ENCODE data around the gene LRRC3C. TPM values are rescaled to one million over a fixed set of nuclear protein-coding genes. Genes with fewer than 3 reads are reported as not detected.

LRRC3C gene
- polyA plus RNA-seq, 3 donors = not detected

DNA sequence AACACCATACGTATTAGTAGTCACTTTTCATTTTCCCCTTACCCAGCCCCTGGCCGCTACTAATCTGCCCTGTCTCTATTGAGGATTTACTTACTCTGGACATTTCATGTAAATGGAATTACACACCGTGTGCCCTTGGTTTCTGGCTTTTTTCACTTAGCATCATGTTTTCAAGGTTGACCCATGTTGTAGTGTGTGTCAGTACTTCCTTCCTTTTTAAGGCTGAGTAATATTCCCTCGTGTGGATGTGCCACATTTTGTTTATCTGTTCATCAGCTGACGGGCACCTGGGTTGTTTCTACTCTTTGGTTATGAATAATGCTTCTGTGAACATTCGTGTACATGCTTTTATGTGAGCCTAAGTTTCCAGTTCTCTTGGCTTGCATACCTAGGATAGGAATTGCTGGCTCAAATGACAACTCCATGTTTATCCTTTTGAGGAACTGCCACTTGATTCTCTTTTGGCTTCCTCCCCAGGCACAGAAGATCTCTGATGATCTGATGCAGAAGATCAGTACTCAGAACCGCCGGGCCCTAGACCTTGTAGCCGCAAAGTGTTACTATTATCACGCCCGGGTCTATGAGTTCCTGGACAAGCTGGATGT, 60.8 kb downstream of the LRRC3C start:
- Mint-ChIP-seq H3K4me1 (no peaks in the 10 kb centered on the region), H3K27ac (peak overlapping the region in 2 of 7 donors; percentile 2 to 46), H3K9me3 (no peaks in the 10 kb centered on the region), H3K27me3 (ENCODE audit: low read depth in 3 of 3) (peaks cover 0 to 2% (median 1%) of the 10 kb centered on the region in 3 donors), H3K36me3 (peaks cover 95 to 99% of the 10 kb centered on the region in 2 donors), H3K4me3 (no peak overlapping the region)
- H3K4me1 ChIP-seq (ENCODE audit: control insufficient read depth in 1 of 2, insufficient read depth in 2 of 2, low read length in 2 of 2) = no peaks in the 10 kb centered on the region
- no peak overlapping the region for H3K4me2 ChIP-seq (replicated peaks; ENCODE audit: extremely low read depth, low read length, poor library complexity, severe bottlenecking)
- no peaks in the 10 kb centered on the region for H3K9me3 ChIP-seq (replicated peaks in 1 of 2; ENCODE audit: control insufficient read depth in 1 of 2, insufficient read depth in 1 of 2, low read length in 2 of 2)
- intact Hi-C loops (cut with micrococcal nuclease) = loop anchor here in 1 of 2 donors (10.0 kb wide), 1 partner anchor 64 kb away; the partner anchor contains the start of genes LRRC3C and ORMDL3
- TF ChIP-seq, protein P1, sequence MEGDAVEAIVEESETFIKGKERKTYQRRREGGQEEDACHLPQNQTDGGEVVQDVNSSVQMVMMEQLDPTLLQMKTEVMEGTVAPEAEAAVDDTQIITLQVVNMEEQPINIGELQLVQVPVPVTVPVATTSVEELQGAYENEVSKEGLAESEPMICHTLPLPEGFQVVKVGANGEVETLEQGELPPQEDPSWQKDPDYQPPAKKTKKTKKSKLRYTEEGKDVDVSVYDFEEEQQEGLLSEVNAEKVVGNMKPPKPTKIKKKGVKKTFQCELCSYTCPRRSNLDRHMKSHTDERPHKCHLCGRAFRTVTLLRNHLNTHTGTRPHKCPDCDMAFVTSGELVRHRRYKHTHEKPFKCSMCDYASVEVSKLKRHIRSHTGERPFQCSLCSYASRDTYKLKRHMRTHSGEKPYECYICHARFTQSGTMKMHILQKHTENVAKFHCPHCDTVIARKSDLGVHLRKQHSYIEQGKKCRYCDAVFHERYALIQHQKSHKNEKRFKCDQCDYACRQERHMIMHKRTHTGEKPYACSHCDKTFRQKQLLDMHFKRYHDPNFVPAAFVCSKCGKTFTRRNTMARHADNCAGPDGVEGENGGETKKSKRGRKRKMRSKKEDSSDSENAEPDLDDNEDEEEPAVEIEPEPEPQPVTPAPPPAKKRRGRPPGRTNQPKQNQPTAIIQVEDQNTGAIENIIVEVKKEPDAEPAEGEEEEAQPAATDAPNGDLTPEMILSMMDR (IDR thresholded peaks at IDR 0.05) = no peak
- peaks cover 9% of the 10 kb centered on the region for H4K20me1 ChIP-seq (ENCODE audit: insufficient read depth, low read length)
- H3K27ac ChIP-seq (ENCODE audit: low read depth in 1 of 2, low read length in 2 of 2) = no peak overlapping the region
- H3K36me3 ChIP-seq (replicated peaks in 1 of 2; ENCODE audit: control insufficient read depth in 1 of 2, insufficient read depth in 2 of 2, low read length in 2 of 2) = peaks cover 96 to 100% of the 10 kb centered on the region in 2 donors
- H3K27me3 ChIP-seq (ENCODE audit: control insufficient read depth in 2 of 2, insufficient read depth in 2 of 2, low read length in 2 of 2) = no peaks in the 10 kb centered on the region
- WGBS (ENCODE audit: insufficient coverage) = 93% methylated on average over 10 of the region's 11 CpGs
- no peak overlapping the region for H3K4me3 ChIP-seq (replicated peaks in 1 of 3; ENCODE audit: low read depth in 2 of 3, low read length in 3 of 3)
- no peak overlapping the region for H3K9ac ChIP-seq (ENCODE audit: insufficient read depth, low read length, poor library complexity, severe bottlenecking)
- DNase-seq = no peak
- H3K79me2 ChIP-seq (ENCODE audit: insufficient read depth, low read length) = peaks cover 4% of the 10 kb centered on the region
- H2AFZ ChIP-seq (ENCODE audit: insufficient read depth, low read depth, low read length, poor library complexity, severe bottlenecking) = no peak overlapping the region

DNA sequence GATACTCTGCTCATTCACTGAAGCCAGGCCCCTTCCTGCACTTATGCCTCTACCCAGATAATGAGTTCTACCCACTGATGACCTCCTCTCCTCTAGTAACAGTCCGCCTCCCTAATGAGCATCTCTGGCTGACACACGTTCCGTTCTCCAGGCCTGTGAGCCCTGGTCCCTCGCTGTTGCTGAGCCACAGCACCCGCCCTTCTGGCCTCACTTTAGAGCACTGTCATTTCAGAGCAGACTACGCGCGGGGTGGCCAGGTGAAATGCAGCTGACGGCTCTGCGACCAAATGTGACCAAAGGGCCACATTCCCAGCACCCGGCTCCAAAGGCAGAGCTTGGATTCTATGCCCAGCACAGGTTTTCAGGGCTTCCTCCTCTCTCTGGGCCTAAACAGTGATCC, 66.9 kb downstream of the LRRC3C start:
- H3K27ac Mint-ChIP-seq = peak overlapping the region in 2 of 7 donors; percentile 2 to 29
- H3K9me3 ChIP-seq (replicated peaks in 1 of 2; ENCODE audit: control insufficient read depth in 1 of 2, insufficient read depth in 1 of 2, low read length in 2 of 2) = no peaks in the 10 kb centered on the region
- DNase-seq = no peak
- no peaks in the 10 kb centered on the region for H3K4me1 ChIP-seq (ENCODE audit: control insufficient read depth in 1 of 2, insufficient read depth in 2 of 2, low read length in 2 of 2)
- H3K9me3 Mint-ChIP-seq = no peaks in the 10 kb centered on the region
- H3K4me3 ChIP-seq (replicated peaks in 1 of 3; ENCODE audit: low read depth in 2 of 3, low read length in 3 of 3) = no peak overlapping the region
- no peaks in the 10 kb centered on the region for H3K27me3 Mint-ChIP-seq (ENCODE audit: low read depth in 3 of 3)
- TF ChIP-seq, protein P1 (IDR thresholded peaks at IDR 0.05) = no peak
- H3K27me3 ChIP-seq (ENCODE audit: control insufficient read depth in 2 of 2, insufficient read depth in 2 of 2, low read length in 2 of 2) = no peaks in the 10 kb centered on the region
- peaks cover 5% of the 10 kb centered on the region for H4K20me1 ChIP-seq (ENCODE audit: insufficient read depth, low read length)
- no peak overlapping the region for H3K9ac ChIP-seq (ENCODE audit: insufficient read depth, low read length, poor library complexity, severe bottlenecking)
- H3K4me1 Mint-ChIP-seq = peaks cover 3% of the 10 kb centered on the region
- no peak overlapping the region for H3K27ac ChIP-seq (ENCODE audit: low read depth in 1 of 2, low read length in 2 of 2)
- intact Hi-C loops (cut with micrococcal nuclease) = no loop called here
- H2AFZ ChIP-seq (ENCODE audit: insufficient read depth, low read depth, low read length, poor library complexity, severe bottlenecking) = no peak overlapping the region
- no peaks in the 10 kb centered on the region for H3K79me2 ChIP-seq (ENCODE audit: insufficient read depth, low read length)
- no peak overlapping the region for H3K4me2 ChIP-seq (replicated peaks; ENCODE audit: extremely low read depth, low read length, poor library complexity, severe bottlenecking)
- 99% methylated on average over 11 of the region's 11 CpGs for WGBS (ENCODE audit: insufficient coverage)
- no peak overlapping the region for H3K4me3 Mint-ChIP-seq
- H3K36me3 ChIP-seq (replicated peaks in 1 of 2; ENCODE audit: control insufficient read depth in 1 of 2, insufficient read depth in 2 of 2, low read length in 2 of 2) = peaks cover 80 to 91% of the 10 kb centered on the region in 2 donors
- H3K36me3 Mint-ChIP-seq = peaks cover 88 to 95% of the 10 kb centered on the region in 2 donors

Other genes with a start within 250 kb of the LRRC3C start
- gene PGAP3, start 239.7 kb upstream of the LRRC3C start, polyA plus RNA-seq = 10 to 100 TPM in 1 of 3 donors, 1 to 10 TPM in 2; 8.3 to 19.3 (median 9.2) TPM
- under 1 TPM in 2 of 3 donors, not detected in 1; 0.17 to 0.73 TPM for gene ERBB2, start 227.7 kb upstream of the LRRC3C start, polyA plus RNA-seq
- gene MIEN1, start 197.2 kb upstream of the LRRC3C start, polyA plus RNA-seq = 100 to 1,000 TPM in 2 of 3 donors, 10 to 100 TPM in 1; 61.7 to 141 (median 124) TPM
- not detected for gene GRB7, start 189.8 kb upstream of the LRRC3C start, polyA plus RNA-seq
- under 1 TPM; 0.05 to 0.15 (median 0.05) TPM for gene IKZF3, start 63.4 kb upstream of the LRRC3C start, polyA plus RNA-seq
- gene ZPBP2, start 59.5 kb upstream of the LRRC3C start, polyA plus RNA-seq = not detected
- gene GSDMB, start 9.1 kb upstream of the LRRC3C start, polyA plus RNA-seq = 1 to 10 TPM in 1 of 3 donors, not detected in 2; 9.6 TPM
- gene ORMDL3, start 131 bp upstream of the LRRC3C start, polyA plus RNA-seq = 10 to 100 TPM in 2 of 3 donors, 1 to 10 TPM in 1; 9.4 to 13.5 (median 11.8) TPM
- not detected for gene GSDMA, start 35.3 kb downstream of the LRRC3C start, polyA plus RNA-seq
- gene PSMD3, start 53.1 kb downstream of the LRRC3C start, polyA plus RNA-seq = 10 to 100 TPM; 48.4 to 63.2 (median 48.8) TPM
- gene CSF3, start 87.7 kb downstream of the LRRC3C start, polyA plus RNA-seq = not detected
- 10 to 100 TPM; 24.9 to 73.9 (median 34.1) TPM for gene MED24, start 126.7 kb downstream of the LRRC3C start, polyA plus RNA-seq
- 1 to 10 TPM; 2.5 to 7.5 (median 3.8) TPM for gene THRA, start 135.2 kb downstream of the LRRC3C start, polyA plus RNA-seq
- gene NR1D1, start 172.9 kb downstream of the LRRC3C start, polyA plus RNA-seq = 1 to 10 TPM in 1 of 3 donors, under 1 TPM in 2; 0.28 to 4.9 (median 0.31) TPM
- gene MSL1, start 194.2 kb downstream of the LRRC3C start, polyA plus RNA-seq = 10 to 100 TPM in 2 of 3 donors, 1 to 10 TPM in 1; 10.0 to 89.2 (median 11.4) TPM
- gene CASC3, start 212.8 kb downstream of the LRRC3C start, polyA plus RNA-seq = 10 to 100 TPM; 19.0 to 58.7 (median 30.2) TPM
- 1 to 10 TPM in 1 of 3 donors, under 1 TPM in 2; 0.09 to 6.1 (median 0.10) TPM for gene RAPGEFL1, start 249.7 kb downstream of the LRRC3C start, polyA plus RNA-seq